Endodermal cell (in vitro differentiated cells): Measurements from ENCODE around the gene MARCHF2. TPM values are rescaled to one million over a fixed set of nuclear protein-coding genes. Genes with fewer than 3 reads are reported as not detected.
A peak's percentile ranks its signal among the peaks of the same experiment; 100 is the strongest.

Experiments used
- DNase-seq: peaks from one replicate; pipeline ENCODE4 v3.0.0-alpha.2; 2017
- H3K27ac ChIP-seq: 2 replicates; pipeline ENCODE4 v1.5.1; 2013; ENCODE audit warnings: mild to moderate bottlenecking, low read depth, low read length, moderate library complexity
- H3K27me3 ChIP-seq: 2 replicates; pipeline ENCODE4 v1.6.1; 2013; ENCODE audit warnings: mild to moderate bottlenecking, low read length, moderate library complexity; ENCODE audit not compliant: insufficient read depth, control insufficient read depth, poor library complexity, severe bottlenecking
- H3K36me3 ChIP-seq: 2 replicates; pipeline ENCODE4 v1.7.0; 2013; ENCODE audit warnings: mild to moderate bottlenecking, low read length, moderate library complexity; ENCODE audit not compliant: control insufficient read depth, insufficient read depth
- H3K4me1 ChIP-seq: one replicate; pipeline ENCODE4 v1.7.0; 2013; ENCODE audit warnings: low read length; ENCODE audit not compliant: control insufficient read depth, insufficient read depth
- H3K4me3 ChIP-seq: 2 replicates; pipeline ENCODE4 v1.5.1; 2013; ENCODE audit warnings: mild to moderate bottlenecking, low read length, moderate library complexity
- H3K9ac ChIP-seq: 2 replicates; pipeline ENCODE4 v1.6.1; 2013; ENCODE audit warnings: mild to moderate bottlenecking, low read length, moderate library complexity; ENCODE audit not compliant: poor library complexity, severe bottlenecking; ENCODE audit errors: extremely low read depth
- H3K9me3 ChIP-seq: 2 replicates; pipeline ENCODE4 v1.6.1; 2013; ENCODE audit warnings: mild to moderate bottlenecking, low read length, moderate library complexity; ENCODE audit not compliant: control insufficient read depth
- H3K27ac Mint-ChIP-seq: 2 replicates; pipeline ENCODE4 v1.8.0; 2020; ENCODE audit warnings: mixed read lengths
- H3K27me3 Mint-ChIP-seq: 2 replicates; pipeline ENCODE4 v1.8.0; 2021; ENCODE audit warnings: mild to moderate bottlenecking, mixed read lengths; ENCODE audit not compliant: insufficient read depth
- H3K36me3 Mint-ChIP-seq: 2 replicates; pipeline ENCODE4 v1.8.0; 2020; ENCODE audit warnings: low read depth, mixed read lengths
- H3K4me1 Mint-ChIP-seq: 2 replicates; pipeline ENCODE4 v1.8.0; 2020; ENCODE audit warnings: mixed read lengths
- H3K4me3 Mint-ChIP-seq: 2 replicates; pipeline ENCODE4 v1.8.0; 2020; ENCODE audit warnings: mild to moderate bottlenecking, moderate library complexity, mixed read lengths
- H3K9me3 Mint-ChIP-seq: 2 replicates; pipeline ENCODE4 v1.8.0; 2020; ENCODE audit warnings: mild to moderate bottlenecking, mixed read lengths
- CTCF ChIP-seq: fragments of 200-600 bp; sonication (generic); conservative IDR thresholded peaks from 2 replicates; pipeline ENCODE4 v1.5.0; 2021; ENCODE audit warnings: antibody characterized with exemption, mild to moderate bottlenecking
- WGBS, 2 experiments: methylation state at CpG; one replicate each; pipeline versions ENCODE4 v1.1.5 to v1.1.7; 2013; ENCODE audit warnings: missing lambda C conversion rate in 2 of 2, mixed read lengths in 1 of 2; ENCODE audit not compliant: insufficient coverage in 1 of 2, insufficient read length in 1 of 2; 5-methylcytosine and 5-hydroxymethylcytosine counted together
- total RNA-seq, 2 donors: library from RNA; stranded (reverse); fragmentation: NEBNext Ultra II Directional in 1 of 2; extraction: Animal tissue kit (Norgen Biotek cat#: 25700) in 1 of 2; gene quantifications; 2 replicates in 1 of 2; 3 replicates in 1 of 2; pipeline ENCODE4 v1.2.1, GENCODE V29; 2021

The MARCHF2 gene
- total RNA-seq, 2 donors from 2014 or later = 31.8 to 35.9 TPM

- Mint-ChIP-seq H3K27me3 (no peaks in the 10 kb centered on the region), H3K4me3 (no peak overlapping the region), H3K9me3 (no peaks in the 10 kb centered on the region), H3K36me3 (peaks cover 62% of the 10 kb centered on the region), H3K4me1 (peaks cover 81% of the 10 kb centered on the region), H3K27ac (peak overlapping the region; percentile 78)
- TF ChIP-seq CTCF = no peak
- Histone ChIP-seq H3K9ac (no peak overlapping the region), H3K4me1 (peaks cover 24% of the 10 kb centered on the region), H3K4me3 (no peak overlapping the region), H3K9me3 (no peaks in the 10 kb centered on the region), H3K36me3 (peaks cover 74% of the 10 kb centered on the region), H3K27me3 (no peaks in the 10 kb centered on the region), H3K27ac (no peak overlapping the region)
- no peak for DNase-seq
- 82% methylated on average over 2 of the region's 5 CpGs; no CpG with 5 or more reads in 1 of the 2 experiments for WGBS, 2 experiments
These were observed 41.9 kb downstream of the MARCHF2 start for GRCh38 chr19:8455018-8455417.

GRCh38 chr19:8456064-8456463, 43.0 kb downstream of the MARCHF2 start:
- Histone ChIP-seq H3K9me3 (no peaks in the 10 kb centered on the region), H3K27ac (no peak overlapping the region), H3K27me3 (no peaks in the 10 kb centered on the region), H3K4me1 (peaks cover 24% of the 10 kb centered on the region), H3K36me3 (peaks cover 82% of the 10 kb centered on the region), H3K9ac (no peak overlapping the region), H3K4me3 (peak overlapping the region; percentile 38)
- DNase-seq = peak; percentile 84
- TF ChIP-seq CTCF = peak; percentile 78
- no peaks in the 10 kb centered on the region for H3K9me3 Mint-ChIP-seq
- H3K4me3 Mint-ChIP-seq = peak overlapping the region; percentile 2
- peaks cover 85% of the 10 kb centered on the region for H3K4me1 Mint-ChIP-seq
- H3K27me3 Mint-ChIP-seq = no peaks in the 10 kb centered on the region
- 57 to 64% methylated on average over 5 to 7 of the region's 7 CpGs for WGBS, 2 experiments
- peaks cover 67% of the 10 kb centered on the region for H3K36me3 Mint-ChIP-seq
- H3K27ac Mint-ChIP-seq = peak overlapping the region; percentile 74

GRCh38 chr19:8457209-8457608, 44.1 kb downstream of the MARCHF2 start:
- TF ChIP-seq CTCF = peak; percentile 33
- 91 to 94% methylated on average over 2 to 3 of the region's 3 CpGs for WGBS, 2 experiments
- Histone ChIP-seq H3K9ac (peak overlapping the region; percentile 13), H3K4me3 (peak overlapping the region; percentile 38), H3K4me1 (peaks cover 24% of the 10 kb centered on the region), H3K36me3 (peaks cover 92% of the 10 kb centered on the region), H3K27me3 (no peaks in the 10 kb centered on the region), H3K27ac (no peak overlapping the region), H3K9me3 (no peaks in the 10 kb centered on the region)
- Mint-ChIP-seq H3K4me1 (peaks cover 82% of the 10 kb centered on the region), H3K27me3 (no peaks in the 10 kb centered on the region), H3K9me3 (no peaks in the 10 kb centered on the region), H3K27ac (no peak overlapping the region), H3K36me3 (peaks cover 66% of the 10 kb centered on the region), H3K4me3 (no peak overlapping the region)
- DNase-seq = no peak
